ENCODE data around the gene MYRIP. TPM values are rescaled to one million over a fixed set of nuclear protein-coding genes. Genes with fewer than 3 reads are reported as not detected.

MYRIP gene
- total and polyA plus RNA-seq, 2 of the 4 experiments (the other 2 are of a cell fraction): not detected

DNA sequence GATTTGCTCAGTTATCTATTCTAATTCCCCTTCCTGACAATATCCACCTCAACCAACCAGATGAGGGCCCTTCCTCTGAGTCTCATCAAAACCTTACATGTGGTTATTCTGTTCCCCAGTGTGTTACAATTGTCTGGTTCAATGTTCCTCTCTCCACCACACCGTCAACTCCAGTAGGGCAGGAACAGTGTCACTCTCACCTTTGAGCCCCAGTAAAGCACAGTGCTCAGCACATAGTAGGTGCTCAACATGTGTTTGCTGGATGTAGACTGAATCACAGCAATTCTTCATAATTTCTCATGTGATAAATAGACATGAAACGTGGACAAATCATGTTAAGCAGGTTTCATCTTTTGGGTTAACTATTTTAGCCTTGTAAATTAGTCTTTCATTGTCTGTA, 397.1 kb downstream of the MYRIP start:
- no peaks in the 10 kb centered on the region for H3K36me3 ChIP-seq (ENCODE audit: control insufficient read depth, insufficient read depth, low read length)
- H4K5ac ChIP-seq (ENCODE audit: low read depth, low read length): no peak overlapping the region
- no peak overlapping the region for H2AFZ ChIP-seq (replicated peaks; ENCODE audit: low read length, poor library complexity)
- no peaks in the 10 kb centered on the region for H3K79me1 ChIP-seq (ENCODE audit: low read depth in 1 of 2, low read length in 2 of 2)
- in situ Hi-C loops (cut with MboI; ENCODE audit: low sequenced_read_pairs) (no loop called here), dilution Hi-C loops (cut with HindIII; ENCODE audit: low sequenced_read_pairs, unreplicated experiment) (no loop called here), intact Hi-C loops (cut with micrococcal nuclease) (no loop called here)
- no peak for DNase-seq
- CTCF ChIA-PET: no interaction called here
- no peaks in the 10 kb centered on the region for H4K20me1 ChIP-seq (ENCODE audit: insufficient read depth, low read length)
- H3K18ac ChIP-seq (ENCODE audit: low read depth, low read length): no peak overlapping the region
- H2AK9ac ChIP-seq (replicated peaks; ENCODE audit: low read depth, low read length, poor library complexity): no peak overlapping the region
- no peak overlapping the region for H3K27ac ChIP-seq (ENCODE audit: insufficient read depth, low read length)
- no peak overlapping the region for H3K4me2 ChIP-seq (ENCODE audit: low read depth, low read length)
- POLR2A ChIA-PET (ENCODE audit: unreplicated experiment): no interaction called here
- H3K56ac ChIP-seq (ENCODE audit: extremely low read depth, insufficient read depth, low read length): no peak overlapping the region
- H3K14ac ChIP-seq (replicated peaks; ENCODE audit: low read depth, low read length): no peak overlapping the region
- H3K23ac ChIP-seq (ENCODE audit: low read depth, low read length): no peak overlapping the region
- H2BK120ac ChIP-seq (ENCODE audit: low read depth, low read length): no peak overlapping the region
- no peaks in the 10 kb centered on the region for H3K9me3 ChIP-seq (ENCODE audit: control insufficient read depth, insufficient read depth, low read length)
- BruUV-seq (replicated peaks): no TSS peak
- no peak overlapping the region for H2BK5ac ChIP-seq (ENCODE audit: low read depth, low read length, poor library complexity, severe bottlenecking)
- TF ChIP-seq BHLHE40 (IDR thresholded peaks at IDR 0.05; ENCODE audit: low read depth, low read length): no peak
- no peak for TF ChIP-seq RFX5 (IDR thresholded peaks at IDR 0.05; ENCODE audit: low read depth, low read length)
- TF ChIP-seq MAZ (IDR thresholded peaks at IDR 0.05; ENCODE audit: borderline replicate concordance, low read depth, low read length): no peak
- no peak for TF ChIP-seq SMC3 (IDR thresholded peaks at IDR 0.05; ENCODE audit: low read depth, low read length)
- TF ChIP-seq RCOR1 (IDR thresholded peaks at IDR 0.05; ENCODE audit: insufficient replicate concordance, low read length): no peak
- no peak for TF ChIP-seq FOS (IDR thresholded peaks at IDR 0.05; ENCODE audit: low read depth, low read length)
- TF ChIP-seq POLR2A (IDR thresholded peaks at IDR 0.05; ENCODE audit: low read depth, low read length): no peak
- no peak for TF ChIP-seq USF2 (IDR thresholded peaks at IDR 0.05; ENCODE audit: low read depth, low read length)
- no peak for TF ChIP-seq NFE2L2 (IDR thresholded peaks at IDR 0.05; ENCODE audit: low read depth, low read length)
- no peak for TF ChIP-seq MAFK (IDR thresholded peaks at IDR 0.05; ENCODE audit: low read depth, low read length)
- no peak for TF ChIP-seq ELK1 (IDR thresholded peaks at IDR 0.05; ENCODE audit: borderline replicate concordance, low read depth, low read length)
- no peak overlapping the region for H3K4me3 ChIP-seq (ENCODE audit: insufficient read depth, low read depth, low read length)
- no CpG with 5 or more reads among the region's 2 CpGs for WGBS, 2 experiments (ENCODE audit: extremely low coverage in 2 of 2, insufficient read length in 1 of 2)
- H3K4me1 ChIP-seq (ENCODE audit: control insufficient read depth, insufficient read depth, low read length): no peaks in the 10 kb centered on the region
- no peak overlapping the region for H4K8ac ChIP-seq (ENCODE audit: low read depth in 2 of 2, low read length in 2 of 2)
- no peak overlapping the region for H2AK5ac ChIP-seq (ENCODE audit: low read depth, low read length)
- H4K91ac ChIP-seq (ENCODE audit: insufficient read depth, low read depth, low read length): no peak overlapping the region
- H2BK20ac ChIP-seq (ENCODE audit: low read depth, low read length): no peak overlapping the region
- no peak for ATAC-seq (ENCODE audit: low read depth)
- H3K9me1 ChIP-seq (ENCODE audit: insufficient read depth, low read length): no peaks in the 10 kb centered on the region
- no peaks in the 10 kb centered on the region for H3K27me3 ChIP-seq (ENCODE audit: control insufficient read depth, insufficient read depth, low read length)
- H2BK15ac ChIP-seq (ENCODE audit: low read depth, low read length): no peak overlapping the region
- H3K9ac ChIP-seq (ENCODE audit: low read depth, low read length): no peak overlapping the region
- no peak overlapping the region for H3K4ac ChIP-seq (ENCODE audit: low read depth, low read length)
